ENCODE measurements around the gene CNPY3. TPM values are rescaled to one million over a fixed set of nuclear protein-coding genes. Genes with fewer than 3 reads are reported as not detected.
"Not testable (repeated sequence)": the region's sequence is repeated elsewhere in the genome, so short reads cannot be mapped to it uniquely, and the experiment has no call there.

CNPY3 gene
- total RNA-seq, result 10 to 100 TPM; 29.6 to 49.1 (median 33.4) TPM

DNA sequence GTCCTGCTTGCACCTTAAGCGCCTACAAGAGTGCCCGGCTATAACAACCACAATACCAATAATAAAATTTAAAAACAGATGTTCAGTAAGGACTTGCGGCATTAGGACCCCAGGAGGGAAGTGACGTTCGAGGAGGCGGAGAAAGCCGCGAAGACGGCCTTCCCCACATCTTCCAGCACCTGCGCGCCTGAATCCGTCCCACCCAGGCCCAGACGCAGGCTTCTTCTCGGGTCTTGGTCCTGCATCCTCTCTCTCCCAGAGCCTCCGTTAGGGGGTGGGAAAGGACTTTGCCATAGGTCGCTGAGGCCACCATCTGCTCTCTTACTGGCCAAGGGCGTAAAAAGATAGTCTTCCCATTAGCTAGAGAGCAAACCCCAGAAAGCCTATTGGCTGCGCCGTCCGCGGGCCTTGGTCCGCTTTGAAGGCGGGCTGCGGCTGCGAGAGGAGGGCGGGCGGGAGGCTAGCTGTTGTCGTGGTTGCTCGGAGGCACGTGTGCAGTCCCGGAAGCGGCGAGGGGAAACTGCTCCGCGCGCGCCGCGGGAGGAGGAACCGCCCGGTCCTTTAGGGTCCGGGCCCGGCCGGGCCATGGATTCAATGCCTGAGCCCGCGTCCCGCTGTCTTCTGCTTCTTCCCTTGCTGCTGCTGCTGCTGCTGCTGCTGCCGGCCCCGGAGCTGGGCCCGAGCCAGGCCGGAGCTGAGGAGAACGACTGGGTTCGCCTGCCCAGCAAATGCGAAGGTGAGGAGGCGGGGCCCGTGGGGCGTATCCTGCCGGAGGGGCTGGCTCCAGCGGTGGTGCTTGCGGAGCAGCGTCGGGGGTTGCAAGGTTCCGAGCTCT is at the start of gene CNPY3:
TSS of gene CNPY3 (plus strand) at position 495 of the 835 bp plus-strand sequence. CDS start at position 586, 91 bp downstream.
- ATAC-seq (replicated peaks in 6 of 8), result peak; percentile 90 to 94 (median 92)
- Histone ChIP-seq H3K4me1 (replicated peaks in 1 of 2) (peaks cover 13% of the 10 kb centered on the region in 2 donors), H3K27ac (peak within 1 kb of the TSS; percentile 89), H3K4me3 (peak within 1 kb of the TSS; percentile 54 to 86 (median 60))
- WGBS, 10 experiments, result 0 to 4% (median 0%) methylated on average over 2 to 13 of the region's 63 CpGs; no CpG with 5 or more reads in 4 of the 10 experiments
- in situ Hi-C loops (cut with MboI; ENCODE audit: low pct_unique_long_range_greater_than_20kb in 2 of 9, low sequenced_read_pairs in 9 of 9, unreplicated experiment in 9 of 9), result no loop called here

DNA sequence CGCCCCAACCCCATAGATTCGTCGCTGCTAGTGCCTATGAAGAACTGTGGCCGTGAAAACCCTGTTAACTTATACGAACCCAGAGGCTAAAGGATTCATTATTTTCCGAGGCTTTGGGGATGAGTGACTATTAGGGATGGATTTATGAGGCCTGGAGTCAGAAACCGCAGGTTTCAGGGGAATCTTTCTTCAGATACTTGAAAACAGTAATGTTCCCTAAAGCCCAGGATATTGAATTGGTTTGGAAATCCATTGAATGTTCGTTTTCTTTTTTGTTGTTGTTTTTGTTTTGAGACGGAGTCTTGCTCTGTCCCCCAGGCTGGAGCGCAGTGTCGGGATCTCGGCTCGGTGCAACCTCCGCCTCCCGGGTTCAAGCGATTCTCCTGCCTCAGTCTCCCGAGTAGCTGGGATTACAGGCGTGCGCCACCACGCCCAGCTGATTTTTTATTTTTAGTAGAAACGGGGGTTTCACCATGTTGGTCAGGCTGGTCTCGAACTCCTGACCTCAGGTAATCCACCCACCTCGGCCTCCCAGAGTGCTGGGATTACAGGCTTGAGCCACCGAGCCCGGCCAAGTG is 49.0 kb upstream of the CNPY3 start:
- ATAC-seq (replicated peaks in 6 of 8); H3K4me1 ChIP-seq (replicated peaks in 1 of 2): not testable (repeated sequence)
- in situ Hi-C loops (cut with MboI; ENCODE audit: low pct_unique_long_range_greater_than_20kb in 2 of 9, low sequenced_read_pairs in 9 of 9, unreplicated experiment in 9 of 9), result loop anchor here in 1 of 9 experiments (25.0 kb wide), 1 partner anchor 218 kb away; no protein-coding TSS in a partner anchor
- WGBS, 10 experiments, result 0 to 50% (median 9%) methylated on average over 1 to 21 of the region's 25 CpGs; no CpG with 5 or more reads in 1 of the 10 experiments
- peak overlapping the region; percentile 93 to 95 for H3K27ac ChIP-seq
- H3K4me3 ChIP-seq, result peak overlapping the region; percentile 51 to 66 (median 58)

DNA sequence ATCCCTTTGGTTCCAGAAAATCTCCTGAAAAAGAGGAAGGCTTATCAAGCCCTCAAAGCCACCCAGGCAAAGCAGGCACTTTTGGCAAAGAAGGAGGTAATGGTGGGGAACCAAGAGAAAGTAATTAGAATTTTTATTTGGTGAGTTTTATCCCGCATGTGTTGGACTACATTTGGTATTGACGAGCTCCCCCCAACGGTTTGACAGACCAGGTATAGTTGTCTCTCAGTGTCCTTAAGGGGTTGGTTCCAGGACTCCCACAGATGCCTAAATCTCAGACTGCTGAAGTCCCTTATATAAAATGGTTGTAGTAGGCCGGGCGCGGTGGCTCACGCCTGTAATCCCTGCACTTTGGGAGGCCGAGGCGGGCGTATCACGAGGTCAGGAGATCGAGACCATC is 48.4 kb upstream of the CNPY3 start:
- ATAC-seq (replicated peaks in 6 of 8); H3K4me1 ChIP-seq (replicated peaks in 1 of 2): not testable (repeated sequence)
- WGBS, 10 experiments, result 17 to 100% (median 96%) methylated on average over 1 to 10 of the region's 12 CpGs; no CpG with 5 or more reads in 3 of the 10 experiments
- Histone ChIP-seq H3K4me3 (peak overlapping the region; percentile 51 to 66 (median 58)), H3K27ac (peak overlapping the region in 1 of 2 donors; percentile 93)
- in situ Hi-C loops (cut with MboI; ENCODE audit: low pct_unique_long_range_greater_than_20kb in 2 of 9, low sequenced_read_pairs in 9 of 9, unreplicated experiment in 9 of 9), result loop anchor here in 1 of 9 experiments (25.0 kb wide), 1 partner anchor 219 kb away; no protein-coding TSS in a partner anchor

DNA sequence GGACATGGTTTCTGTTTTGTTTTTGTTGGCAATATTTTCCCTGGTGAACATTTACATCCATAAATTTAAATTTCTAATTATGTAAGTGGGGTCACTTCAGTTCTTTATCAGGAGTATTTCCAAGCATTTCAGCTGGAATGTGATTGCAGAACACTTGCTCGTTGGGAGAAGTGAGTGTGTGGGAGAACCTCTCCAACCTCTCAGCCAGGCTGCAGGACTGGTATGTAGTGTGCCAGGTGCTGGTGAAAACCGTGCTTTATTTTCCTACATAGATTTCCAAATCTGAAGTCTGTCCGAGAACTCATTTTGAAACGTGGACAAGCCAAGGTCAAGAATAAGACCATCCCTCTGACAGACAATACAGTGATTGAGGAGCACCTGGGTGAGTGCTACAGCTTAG is 43.6 kb upstream of the CNPY3 start:
- H3K4me1 ChIP-seq (replicated peaks in 1 of 2), result peaks cover 10 to 11% of the 10 kb centered on the region in 2 donors
- no peak for ATAC-seq (replicated peaks in 6 of 8)
- WGBS, 10 experiments, result 20 to 100% (median 85%) methylated on average over 1 to 4 of the region's 4 CpGs; no CpG with 5 or more reads in 4 of the 10 experiments
- no peak overlapping the region for H3K4me3 ChIP-seq
- in situ Hi-C loops (cut with MboI; ENCODE audit: low pct_unique_long_range_greater_than_20kb in 2 of 9, low sequenced_read_pairs in 9 of 9, unreplicated experiment in 9 of 9), result loop anchor here in 1 of 9 experiments (25.0 kb wide), 1 partner anchor 223 kb away; no protein-coding TSS in a partner anchor
- H3K27ac ChIP-seq, result no peak overlapping the region

DNA sequence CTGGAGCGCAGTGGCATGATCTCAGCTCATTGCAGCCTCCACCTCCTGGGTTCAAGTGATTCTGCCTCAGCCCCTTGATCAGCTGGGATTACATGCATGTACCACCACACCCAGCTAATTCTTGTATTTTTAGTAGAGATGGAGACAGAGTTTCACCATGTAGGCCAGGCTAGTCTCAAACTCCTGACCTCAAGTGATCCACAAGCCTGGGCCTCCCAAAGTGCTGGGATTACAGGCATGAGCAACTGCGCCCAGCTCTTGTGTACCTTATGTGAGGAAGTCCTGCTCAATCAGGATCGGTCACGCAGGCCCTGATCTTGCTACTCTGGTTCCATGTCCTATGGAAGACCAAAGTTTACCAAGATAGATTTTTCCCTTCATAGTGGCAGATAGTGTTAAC is 41.1 kb upstream of the CNPY3 start:
- WGBS, 10 experiments, result 67 to 100% (median 100%) methylated on average over 1 of the region's 4 CpGs; no CpG with 5 or more reads in 6 of the 10 experiments
- ATAC-seq (replicated peaks in 6 of 8); H3K27ac ChIP-seq; H3K4me3 ChIP-seq: not testable (repeated sequence)
- peaks cover 4 to 10% of the 10 kb centered on the region in 2 donors for H3K4me1 ChIP-seq (replicated peaks in 1 of 2)
- in situ Hi-C loops (cut with MboI; ENCODE audit: low pct_unique_long_range_greater_than_20kb in 2 of 9, low sequenced_read_pairs in 9 of 9, unreplicated experiment in 9 of 9), result loop anchor here in 1 of 9 experiments (25.0 kb wide), 1 partner anchor 226 kb away; no protein-coding TSS in a partner anchor

DNA sequence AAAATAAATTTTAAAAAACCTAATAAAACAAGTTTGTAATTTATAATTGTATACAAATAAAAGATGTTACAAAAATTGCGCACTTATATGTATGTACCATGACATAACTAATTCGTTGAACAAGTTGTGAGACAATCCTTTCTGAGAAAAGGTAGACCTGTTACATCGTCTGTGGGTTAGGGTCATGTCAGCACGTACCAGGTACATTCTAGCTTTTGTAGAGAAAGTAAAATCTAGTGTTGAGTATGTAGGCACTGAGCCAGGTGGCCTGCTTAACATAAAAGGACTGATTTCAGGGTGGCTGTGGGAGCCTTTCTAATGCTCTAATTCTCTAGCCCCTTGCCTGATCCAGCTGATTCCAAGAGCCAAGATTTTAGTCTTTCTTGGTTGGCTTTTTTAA is 39.5 kb upstream of the CNPY3 start:
- ATAC-seq (replicated peaks in 6 of 8), result no peak
- in situ Hi-C loops (cut with MboI; ENCODE audit: low pct_unique_long_range_greater_than_20kb in 2 of 9, low sequenced_read_pairs in 9 of 9, unreplicated experiment in 9 of 9), result loop anchor here in 1 of 9 experiments (25.0 kb wide), 1 partner anchor 228 kb away; no protein-coding TSS in a partner anchor
- WGBS, 10 experiments, result 20 to 90% (median 57%) methylated on average over 2 to 4 of the region's 4 CpGs; no CpG with 5 or more reads in 2 of the 10 experiments
- peaks cover 4 to 10% of the 10 kb centered on the region in 2 donors for H3K4me1 ChIP-seq (replicated peaks in 1 of 2)
- H3K27ac ChIP-seq, result peak overlapping the region; percentile 96 to 98
- peak overlapping the region; percentile 62 to 96 (median 82) for H3K4me3 ChIP-seq

DNA sequence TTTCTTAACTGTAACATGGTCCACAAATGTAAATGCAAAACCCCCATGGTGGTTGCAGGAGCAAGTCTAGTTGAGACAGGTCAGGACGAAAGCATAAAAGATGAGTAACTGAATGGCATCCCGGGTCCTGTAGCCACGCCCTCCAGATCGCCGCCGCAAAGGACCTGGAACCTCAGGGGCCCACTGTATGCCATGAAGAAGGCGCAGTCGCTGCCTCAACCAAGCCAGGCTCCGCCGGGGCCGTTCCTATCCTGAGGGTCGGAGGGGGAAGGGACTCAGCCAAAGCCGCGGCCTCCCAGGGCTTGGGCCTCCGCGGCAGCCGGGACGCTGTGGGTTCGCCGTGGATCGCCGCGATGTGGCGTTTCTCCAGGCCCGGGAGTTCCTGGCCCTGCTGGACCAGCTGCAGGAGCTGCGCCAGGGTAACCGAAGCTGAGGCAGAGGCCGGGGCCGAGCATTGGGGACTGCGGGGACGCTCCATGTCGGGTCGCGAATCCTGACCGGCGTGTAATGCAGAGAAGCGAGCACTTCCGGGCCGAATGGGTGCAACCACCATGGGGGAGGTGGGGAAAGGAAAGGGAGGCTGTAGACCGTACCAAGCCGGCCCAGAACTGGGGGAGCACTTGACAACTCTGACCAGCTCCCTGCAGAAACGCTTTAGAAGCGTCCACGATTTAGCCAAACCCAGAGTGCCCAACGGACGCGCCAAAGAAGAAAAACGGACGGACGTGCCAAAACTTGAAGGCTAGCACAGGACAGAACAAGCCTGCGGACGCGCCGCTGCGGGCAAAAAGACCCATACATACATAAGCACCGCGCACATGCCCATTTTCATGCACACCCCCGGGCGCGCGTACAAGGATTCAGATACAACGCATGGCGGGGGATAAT is 38.7 kb upstream of the CNPY3 start:
- peak overlapping the region; percentile 62 to 96 (median 82) for H3K4me3 ChIP-seq
- H3K4me1 ChIP-seq (replicated peaks in 1 of 2), result peaks cover 4 to 10% of the 10 kb centered on the region in 2 donors
- 0 to 14% (median 0%) methylated on average over 4 to 8 of the region's 63 CpGs; no CpG with 5 or more reads in 4 of the 10 experiments for WGBS, 10 experiments
- peak; percentile 91 to 95 (median 92) for ATAC-seq (replicated peaks in 6 of 8)
- H3K27ac ChIP-seq, result peak overlapping the region; percentile 96 to 98
- in situ Hi-C loops (cut with MboI; ENCODE audit: low pct_unique_long_range_greater_than_20kb in 2 of 9, low sequenced_read_pairs in 9 of 9, unreplicated experiment in 9 of 9), result loop anchor here in 1 of 9 experiments (25.0 kb wide), 1 partner anchor 228 kb away; no protein-coding TSS in a partner anchor

DNA sequence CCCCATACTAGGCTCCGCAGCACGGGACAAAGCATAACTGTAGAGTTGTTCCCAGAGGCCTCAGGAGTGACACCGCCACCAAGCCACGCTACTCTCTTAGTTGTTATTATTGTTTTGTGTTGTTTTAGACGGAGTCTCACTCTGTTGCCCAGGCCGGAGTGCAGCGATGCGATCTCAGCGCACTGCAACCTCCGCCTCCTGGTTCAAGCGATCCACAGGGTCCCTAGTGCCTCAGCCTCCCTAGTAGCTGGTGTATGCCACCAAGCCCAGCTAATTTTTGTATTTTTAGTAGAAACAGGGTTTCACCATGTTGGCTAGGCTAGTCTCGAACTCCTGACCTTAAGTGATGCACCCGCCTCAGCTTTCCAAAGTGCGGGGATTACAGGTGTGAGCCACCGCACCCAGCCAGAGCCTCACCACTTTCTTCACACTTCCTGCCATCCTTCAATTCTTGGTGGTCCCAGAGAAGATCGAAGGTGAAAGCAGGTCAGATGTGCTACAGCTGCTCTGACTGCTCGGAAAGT is 38.0 kb upstream of the CNPY3 start:
- 48 to 100% (median 84%) methylated on average over 1 to 8 of the region's 17 CpGs; no CpG with 5 or more reads in 4 of the 10 experiments for WGBS, 10 experiments
- ATAC-seq (replicated peaks in 6 of 8), result no peak
- H3K27ac ChIP-seq, result peak overlapping the region; percentile 96 to 98
- in situ Hi-C loops (cut with MboI; ENCODE audit: low pct_unique_long_range_greater_than_20kb in 2 of 9, low sequenced_read_pairs in 9 of 9, unreplicated experiment in 9 of 9), result loop anchor here in 1 of 9 experiments (25.0 kb wide), 1 partner anchor 229 kb away; no protein-coding TSS in a partner anchor
- peaks cover 4 to 10% of the 10 kb centered on the region in 2 donors for H3K4me1 ChIP-seq (replicated peaks in 1 of 2)
- H3K4me3 ChIP-seq, result peak overlapping the region; percentile 62 to 96 (median 82)

DNA sequence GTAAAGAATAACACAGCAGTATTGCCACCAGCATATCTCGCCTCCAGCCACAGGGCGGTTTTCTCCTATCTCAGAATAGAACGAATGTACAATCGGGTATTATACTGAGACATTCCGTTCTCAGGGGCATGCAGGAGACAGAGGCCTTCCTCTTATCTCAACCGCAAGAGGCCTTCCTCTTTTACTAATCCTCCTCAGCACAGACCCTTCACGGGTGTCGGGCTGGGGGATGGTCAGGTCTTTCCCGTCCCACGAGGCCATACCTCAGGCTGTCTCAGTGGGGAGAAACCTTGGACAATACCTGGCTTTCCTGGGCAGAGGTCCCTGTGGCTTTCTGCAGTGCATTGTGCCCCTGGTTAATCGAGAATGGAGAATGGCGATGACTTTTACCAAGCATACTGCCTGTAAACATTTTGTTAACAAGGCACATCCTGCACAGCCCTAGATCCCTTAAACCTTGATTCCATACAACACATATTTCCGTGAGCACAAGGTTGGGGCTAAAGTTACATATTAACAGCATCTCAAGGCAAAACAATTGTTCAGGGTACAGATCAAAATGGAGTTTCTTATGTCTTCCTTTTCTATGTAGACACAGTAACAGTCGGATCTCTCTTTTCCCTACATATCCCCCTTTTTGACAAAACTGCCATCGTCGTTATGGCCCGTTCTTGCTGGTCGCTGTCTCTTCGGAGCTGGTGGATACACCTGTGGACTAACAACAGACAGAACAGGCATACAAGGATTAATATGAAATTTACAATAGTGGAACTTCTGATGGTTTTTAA is 35.0 kb upstream of the CNPY3 start:
- not testable (repeated sequence) for H3K27ac ChIP-seq; H3K4me3 ChIP-seq; ATAC-seq (replicated peaks in 6 of 8)
- peaks cover 9 to 10% of the 10 kb centered on the region in 2 donors for H3K4me1 ChIP-seq (replicated peaks in 1 of 2)
- in situ Hi-C loops (cut with MboI; ENCODE audit: low pct_unique_long_range_greater_than_20kb in 2 of 9, low sequenced_read_pairs in 9 of 9, unreplicated experiment in 9 of 9), result loop anchor here in 1 of 9 experiments (25.0 kb wide), 1 partner anchor 232 kb away; no protein-coding TSS in a partner anchor
- 68 to 100% (median 90%) methylated on average over 3 to 9 of the region's 19 CpGs; no CpG with 5 or more reads in 2 of the 10 experiments for WGBS, 10 experiments

DNA sequence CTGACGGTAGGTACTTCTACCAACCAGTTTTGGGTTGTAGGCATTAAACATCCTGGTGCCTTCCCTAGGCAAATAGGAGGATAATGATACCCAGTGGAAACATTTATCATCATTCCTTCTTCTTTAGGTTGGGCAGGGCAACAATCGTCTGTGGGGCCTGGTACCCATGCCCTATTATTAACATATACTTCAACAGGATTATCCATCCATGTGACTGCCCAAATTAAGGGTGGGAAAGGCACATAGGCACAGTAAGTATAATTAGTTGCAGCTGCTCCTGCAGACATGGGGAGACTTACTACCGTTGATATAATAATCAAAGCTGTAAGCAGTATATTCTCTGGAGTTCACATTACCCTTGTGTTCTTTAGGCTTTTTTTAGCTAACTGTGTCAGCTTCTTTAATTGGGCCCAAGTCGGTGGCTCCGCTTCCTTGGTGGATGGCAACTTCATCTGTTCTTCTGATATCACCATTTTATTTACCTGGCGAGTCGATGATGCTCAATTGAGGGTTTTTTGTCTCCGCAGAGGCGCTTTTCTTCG is 33.0 kb upstream of the CNPY3 start:
- 20 to 100% (median 78%) methylated on average over 1 to 10 of the region's 10 CpGs for WGBS, 10 experiments
- in situ Hi-C loops (cut with MboI; ENCODE audit: low pct_unique_long_range_greater_than_20kb in 2 of 9, low sequenced_read_pairs in 9 of 9, unreplicated experiment in 9 of 9), result loop anchor here in 1 of 9 experiments (25.0 kb wide), 1 partner anchor 234 kb away; no protein-coding TSS in a partner anchor
- no peak overlapping the region for H3K4me3 ChIP-seq
- no peak overlapping the region for H3K27ac ChIP-seq
- ATAC-seq (replicated peaks in 6 of 8), result no peak
- peaks cover 1 to 12% of the 10 kb centered on the region in 2 donors for H3K4me1 ChIP-seq (replicated peaks in 1 of 2)

DNA sequence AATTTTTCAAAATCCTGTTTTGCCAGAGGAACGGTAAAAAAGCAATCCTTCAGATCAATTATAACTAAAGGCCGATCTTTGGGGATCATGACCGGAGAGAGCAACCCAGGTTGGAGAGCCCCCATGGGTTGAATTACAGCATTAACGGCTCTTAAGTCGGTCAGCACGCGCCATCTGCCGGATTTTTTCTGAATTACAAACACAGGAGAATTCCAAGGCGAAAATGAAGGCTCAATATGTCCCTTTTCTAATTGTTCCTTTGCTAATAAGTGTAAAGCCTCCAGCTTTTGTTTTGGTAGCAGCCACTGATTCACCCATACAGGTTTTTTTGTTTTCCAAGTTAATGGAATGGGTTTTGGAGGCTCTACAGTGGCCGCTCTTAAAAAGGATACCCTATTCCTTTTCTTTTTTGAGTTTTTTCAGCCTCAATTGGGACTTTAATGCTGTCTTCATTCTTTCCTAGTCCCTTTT is 30.4 kb upstream of the CNPY3 start:
- H3K4me1 ChIP-seq (replicated peaks in 1 of 2), result peaks cover 3 to 14% of the 10 kb centered on the region in 2 donors
- WGBS, 10 experiments, result 0 to 19% (median 1%) methylated on average over 1 to 8 of the region's 10 CpGs; no CpG with 5 or more reads in 2 of the 10 experiments
- H3K27ac ChIP-seq, result no peak overlapping the region
- in situ Hi-C loops (cut with MboI; ENCODE audit: low pct_unique_long_range_greater_than_20kb in 2 of 9, low sequenced_read_pairs in 9 of 9, unreplicated experiment in 9 of 9), result loop anchor here in 1 of 9 experiments (25.0 kb wide), 1 partner anchor 237 kb away; no protein-coding TSS in a partner anchor
- no peak for ATAC-seq (replicated peaks in 6 of 8)
- no peak overlapping the region for H3K4me3 ChIP-seq

Measured in motor neuron (in vitro differentiated cells).